HG03045 (cell line): ENCODE data around the gene MCUB.

Experiments used
- ATAC-seq: cut with Tn5 transposase; IDR thresholded peaks from one replicate; pipeline ENCODE4 v1.9.1; 2021; ENCODE audit warnings: mild to moderate bottlenecking, moderate library complexity; ENCODE audit not compliant: unreplicated experiment

MCUB gene

GRCh38 chr4:109723110-109723509, 163.1 kb downstream of the MCUB start:
- no peak for ATAC-seq

GRCh38 chr4:109728385-109728784, 168.3 kb downstream of the MCUB start:
- no peak for ATAC-seq

GRCh38 chr4:109729117-109729717, 169.2 kb downstream of the MCUB start:
- ATAC-seq: no peak

- ATAC-seq: peak; percentile 85
Measured at GRCh38 chr4:109729718-109730618, 169.9 kb downstream of the MCUB start, which contains the start of gene PLA2G12A. Gene PLA2G12A, minus strand, starts transcription at chr4:109730070. Its CDS starts 261 bp downstream, at chr4:109729809.

GRCh38 chr4:109730619-109731545, 170.8 kb downstream of the MCUB start:
- ATAC-seq: no peak

GRCh38 chr4:109733728-109734127, 173.7 kb downstream of the MCUB start:
- no peak for ATAC-seq

- no peak for ATAC-seq
Measured at GRCh38 chr4:109735566-109736365, 175.7 kb downstream of the MCUB start.
